H1 (cell line): ENCODE data around the gene SSUH2. TPM values are rescaled to one million over a fixed set of nuclear protein-coding genes. Genes with fewer than 3 reads are reported as not detected.
A peak's percentile ranks its signal among the peaks of the same experiment; 100 is the strongest.

Experiments used
- CTCF ChIA-PET: fragments of 300-600 bp; sonication (Branson Sonifier 250); formaldehyde crosslinking; loops from one replicate; lab custom pipeline; 2021; ENCODE audit not compliant: partially characterized antibody; lab: Charles Lee
- POLR2A ChIA-PET: fragments of 300-600 bp; sonication (Branson Sonifier 250); formaldehyde crosslinking; loops from one replicate; lab custom pipeline; 2021; ENCODE audit warnings: inconsistent platforms; ENCODE audit not compliant: partially characterized antibody; lab: Charles Lee
- DNase-seq, 2 experiments: peaks; one replicate each; pipeline versions ENCODE4 v3.0.0 to v3.0.0-alpha.2; 2010 to 2022; ENCODE audit warnings: low spot score in 2 of 2, low read depth in 1 of 2, mixed read lengths in 1 of 2
- FAIRE-seq: peaks from 2 replicates; lab custom pipeline; 2011; peaks lifted over from hg19 to GRCh38; lab: Jason Lieb, UNC
- H2AFZ ChIP-seq: 2 replicates; pipeline ENCODE4 v1.8.1; 2012; ENCODE audit warnings: low read length, inconsistent platforms
- H2AK5ac ChIP-seq: 2 replicates; pipeline ENCODE4 v1.6.1; 2013; ENCODE audit warnings: low read depth, low read length
- H2BK120ac ChIP-seq: replicated peaks from 2 replicates; pipeline ENCODE3; 2013; ENCODE audit warnings: low read depth, low read length, inconsistent platforms
- H2BK12ac ChIP-seq: 2 replicates; pipeline ENCODE4 v1.6.1; 2013; ENCODE audit warnings: low read depth, low read length
- H2BK15ac ChIP-seq: 2 replicates; pipeline ENCODE4 v1.6.1; 2013; ENCODE audit warnings: low read length
- H2BK20ac ChIP-seq: 2 replicates; pipeline ENCODE4 v1.6.1; 2013; ENCODE audit warnings: low read length
- H2BK5ac ChIP-seq: 2 replicates; pipeline ENCODE4 v1.6.1; 2013; ENCODE audit warnings: low read depth, low read length
- H3K14ac ChIP-seq: 2 replicates; pipeline ENCODE4 v1.6.1; 2013; ENCODE audit warnings: inconsistent platforms; ENCODE audit not compliant: insufficient read length
- H3K18ac ChIP-seq: 2 replicates; pipeline ENCODE4 v1.6.1; 2013; ENCODE audit warnings: low read length; ENCODE audit errors: extremely low read depth
- H3K23ac ChIP-seq: 2 replicates; pipeline ENCODE4 v1.6.1; 2013; ENCODE audit warnings: inconsistent platforms; ENCODE audit not compliant: insufficient read length
- H3K23me2 ChIP-seq: 2 replicates; pipeline ENCODE4 v1.6.1; 2013; ENCODE audit warnings: low read depth, low read length
- H3K27ac ChIP-seq: 2 replicates; pipeline ENCODE4 v1.6.1; 2011; ENCODE audit warnings: low read depth, low read length, inconsistent platforms
- H3K27me3 ChIP-seq, 4 experiments: replicated peaks in 1 of 4; 1 replicate in 1 of 4; 2 replicates in 3 of 4; pipeline versions ENCODE4 v1.6.1 to v1.8.1; 2011 to 2013; ENCODE audit warnings: low read length in 3 of 4, mild to moderate bottlenecking in 3 of 4, inconsistent platforms in 2 of 4, mixed read lengths in 2 of 4, moderate library complexity in 1 of 4; ENCODE audit not compliant: control insufficient read depth in 3 of 4, insufficient read depth in 3 of 4; ENCODE audit errors: extremely low read depth in 1 of 4
- H3K36me3 ChIP-seq, 4 experiments: 2 replicates each; pipeline versions ENCODE4 v1.6.1 to v1.8.1; 2011 to 2013; ENCODE audit warnings: mild to moderate bottlenecking in 4 of 4, low read length in 3 of 4, moderate library complexity in 2 of 4, control low read depth in 1 of 4, inconsistent platforms in 1 of 4; ENCODE audit not compliant: insufficient read depth in 4 of 4, control insufficient read depth in 2 of 4
- H3K4ac ChIP-seq: replicated peaks from 2 replicates; pipeline ENCODE3; 2013; ENCODE audit warnings: low read length, low read depth, mixed read lengths, inconsistent platforms; ENCODE audit not compliant: insufficient read length
- H3K4me1 ChIP-seq, 4 experiments: replicated peaks in 1 of 4; 1 replicate in 1 of 4; 2 replicates in 3 of 4; pipeline versions ENCODE4 v1.6.1 to v1.8.1; 2011 to 2013; ENCODE audit warnings: low read length in 3 of 4, inconsistent platforms in 2 of 4, mixed read lengths in 1 of 4; ENCODE audit not compliant: insufficient read depth in 4 of 4, control insufficient read depth in 3 of 4
- H3K4me2 ChIP-seq, 2 experiments: 2 replicates each; pipeline versions ENCODE4 v1.6.1 to v1.8.1; 2011 to 2013; ENCODE audit warnings: low read depth in 2 of 2, low read length in 2 of 2, control low read depth in 1 of 2, inconsistent platforms in 1 of 2, mild to moderate bottlenecking in 1 of 2; ENCODE audit not compliant: insufficient read depth in 1 of 2
- H3K4me3 ChIP-seq, 4 experiments: fragments of 200-600, 300-600 bp in 1 of 4; sonication (generic), shearing (Covaris generic), sonication (Bioruptor Twin) in 1 of 4; 2 replicates each; pipeline versions ENCODE4 v1.5.1 to v1.8.1; 2011 to 2016; ENCODE audit warnings: low read length in 4 of 4, low read depth in 3 of 4, control low read depth in 2 of 4, inconsistent platforms in 2 of 4, mild to moderate bottlenecking in 2 of 4, mixed read lengths in 1 of 4, moderate library complexity in 1 of 4; ENCODE audit not compliant: insufficient read depth in 2 of 4; ENCODE audit errors: extremely low read depth in 1 of 4
- H3K56ac ChIP-seq: replicated peaks from 2 replicates; pipeline ENCODE3; 2013; ENCODE audit warnings: low read depth, mild to moderate bottlenecking, mixed read lengths, low read length, inconsistent platforms; ENCODE audit not compliant: insufficient read length
- H3K79me1 ChIP-seq: 2 replicates; pipeline ENCODE4 v1.6.1; 2013; ENCODE audit warnings: low read depth, low read length, control low read depth
- H3K79me2 ChIP-seq, 2 experiments: 2 replicates each; pipeline versions ENCODE4 v1.6.1 to v1.8.1; 2012 to 2013; ENCODE audit warnings: low read length in 2 of 2, mild to moderate bottlenecking in 2 of 2, inconsistent platforms in 1 of 2; ENCODE audit not compliant: insufficient read depth in 2 of 2, control insufficient read depth in 1 of 2
- H3K9ac ChIP-seq, 4 experiments: replicated peaks in 1 of 4; 1 replicate in 1 of 4; 2 replicates in 3 of 4; pipeline versions ENCODE4 v1.6.1 to v1.8.1; 2011 to 2013; ENCODE audit warnings: low read depth in 3 of 4, low read length in 3 of 4, control low read depth in 2 of 4, mild to moderate bottlenecking in 2 of 4, moderate library complexity in 2 of 4, inconsistent platforms in 1 of 4; ENCODE audit errors: extremely low read depth in 1 of 4
- H3K9me3 ChIP-seq, 2 experiments: 2 replicates each; pipeline versions ENCODE4 v1.6.1 to v1.8.1; 2012 to 2013; ENCODE audit warnings: mild to moderate bottlenecking in 2 of 2, moderate library complexity in 2 of 2, control low read depth in 1 of 2, inconsistent platforms in 1 of 2, low read depth in 1 of 2, low read length in 1 of 2, mixed read lengths in 1 of 2; ENCODE audit not compliant: insufficient read depth in 2 of 2
- H4K20me1 ChIP-seq, 2 experiments: replicated peaks in 1 of 2; 2 replicates each; pipeline versions ENCODE3 to v1.8.1; 2011 to 2013; ENCODE audit warnings: inconsistent platforms in 2 of 2, low read length in 2 of 2, mild to moderate bottlenecking in 1 of 2; ENCODE audit not compliant: insufficient read depth in 2 of 2, control insufficient read depth in 1 of 2
- H4K5ac ChIP-seq: 2 replicates; pipeline ENCODE4 v1.6.1; 2013; ENCODE audit warnings: low read length, low read depth, mixed read lengths, inconsistent platforms; ENCODE audit not compliant: insufficient read length
- H4K8ac ChIP-seq: 2 replicates; pipeline ENCODE4 v1.8.0; 2013; ENCODE audit warnings: mild to moderate bottlenecking, moderate library complexity, low read length, inconsistent platforms; ENCODE audit not compliant: insufficient read depth; ENCODE audit errors: extremely low read depth
- H4K91ac ChIP-seq: replicated peaks from 2 replicates; pipeline ENCODE3; 2013; ENCODE audit warnings: low read length, mixed read lengths, inconsistent platforms; ENCODE audit not compliant: insufficient read length
- NANOG ChIP-seq: IDR thresholded peaks from 2 replicates; pipeline ENCODE4 v1.6.1; 2011; ENCODE audit warnings: low read length, low read depth, mild to moderate bottlenecking, inconsistent platforms; ENCODE audit not compliant: insufficient read depth, poor library complexity, severe bottlenecking
- WGBS, 2 experiments: shearing (Covaris generic) in 1 of 2; methylation state at CpG; one replicate each; pipeline versions ENCODE4 v1.1.6 to v1.1.7; 2013 to 2015; ENCODE audit warnings: low lambda C conversion rate in 2 of 2, mixed read lengths in 2 of 2, inconsistent platforms in 1 of 2, low coverage in 1 of 2, missing lambda C conversion rate in 1 of 2; ENCODE audit not compliant: insufficient replicate concordance in 2 of 2, insufficient coverage in 1 of 2, insufficient read length in 1 of 2; ENCODE audit errors: extremely low coverage in 1 of 2, missing lambda C conversion rate in 1 of 2; 5-methylcytosine and 5-hydroxymethylcytosine counted together
- polyA plus RNA-seq, 7 experiments: library from polyadenylated mRNA; depleted of rRNA in 3 of 7; stranded (reverse) in 5 of 7; unstranded in 2 of 7; fragments of >200 nt in 5 of 7; fragments of 200-250 nt in 2 of 7; gene quantifications; 1 replicate in 5 of 7; 2 replicates in 1 of 7; 4 replicates in 1 of 7; pipeline versions ENCODE4 v1.2.1 to v1.2.3, GENCODE V29; 2011 to 2013; ENCODE audit warnings: missing spikeins in 2 of 7, mixed read lengths in 2 of 7
- total RNA-seq: library from RNA; stranded (reverse); fragmentation: NEBNext Ultra II Directional; extraction: Animal tissue kit (Norgen Biotek cat#: 25700); gene quantifications from 2 replicates; pipeline ENCODE4 v1.2.1, GENCODE V29; 2021

Gene SSUH2
- total and polyA plus RNA-seq, 2 of the 8 experiments (the other 6 are each of a cell fraction or from before 2014, with no cell fraction given), result 0.62 to 0.69 TPM

- H2AK5ac ChIP-seq, result no peak overlapping the region
- no peak overlapping the region for H3K27ac ChIP-seq
- ChIA-PET CTCF (interaction anchor here (2.6 kb wide), 1 partner anchor 18 kb away, joined by 8 read pairs; no protein-coding TSS in a partner anchor), POLR2A (no interaction called here)
- no peak overlapping the region for H3K18ac ChIP-seq
- H3K4me1 ChIP-seq, result no peaks in the 10 kb centered on the region
- no peaks in the 10 kb centered on the region for H3K36me3 ChIP-seq
- no peak overlapping the region for H3K4me2 ChIP-seq
- H3K79me2 ChIP-seq, result no peaks in the 10 kb centered on the region
- FAIRE-seq (no peak), DNase-seq (no peak)
- no peak overlapping the region for H3K14ac ChIP-seq
- H3K79me1 ChIP-seq, result no peaks in the 10 kb centered on the region
- no peak overlapping the region for H3K56ac ChIP-seq
- H3K9ac ChIP-seq, result no peak overlapping the region
- WGBS, 2 experiments, result no CpG with 5 or more reads among the region's 22 CpGs
- H2BK120ac ChIP-seq, result no peak overlapping the region
- H3K23ac ChIP-seq, result no peak overlapping the region
- no peaks in the 10 kb centered on the region for H3K9me3 ChIP-seq
- H2BK20ac ChIP-seq, result no peak overlapping the region
- no peak overlapping the region for H2BK15ac ChIP-seq
- no peak overlapping the region for H2BK12ac ChIP-seq
- H4K91ac ChIP-seq, result no peak overlapping the region
- TF ChIP-seq NANOG, result no peak
- no peak overlapping the region for H4K5ac ChIP-seq
- H4K20me1 ChIP-seq, result no peaks in the 10 kb centered on the region
- no peaks in the 10 kb centered on the region for H3K27me3 ChIP-seq
- no peak overlapping the region for H2AFZ ChIP-seq
- no peak overlapping the region for H2BK5ac ChIP-seq
- peak overlapping the region; percentile 25; the same call in 1 of the 2 replicates for H4K8ac ChIP-seq
- no peak overlapping the region for H3K4me3 ChIP-seq
- H3K4ac ChIP-seq, result no peak overlapping the region
- no peaks in the 10 kb centered on the region for H3K23me2 ChIP-seq
Measured at GRCh38 chr3:8681349-8681748, 36.8 kb upstream of the SSUH2 start.
